ENCODE measurements around the gene DHH.

DNA sequence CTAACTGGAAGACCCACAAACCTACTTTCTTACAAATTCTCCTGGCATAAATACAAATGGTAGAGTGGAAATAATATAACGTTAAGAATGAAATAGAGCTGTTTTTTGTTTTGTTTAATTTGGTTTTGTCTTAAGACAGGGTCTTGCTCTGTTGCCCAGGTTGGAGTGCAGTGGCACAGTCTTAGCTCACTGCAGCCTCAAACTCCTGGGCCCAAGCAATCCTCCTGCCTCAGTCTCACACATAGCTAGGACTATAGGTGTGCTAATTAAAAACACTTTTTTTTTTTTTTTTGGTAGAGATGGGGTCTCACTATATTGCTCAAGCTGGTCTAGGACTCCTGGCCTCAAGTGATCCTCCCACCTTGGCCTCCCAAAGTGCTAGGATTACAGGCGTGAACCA lies 4.1 kb upstream of the DHH start:
- TF ChIP-seq, protein P1, sequence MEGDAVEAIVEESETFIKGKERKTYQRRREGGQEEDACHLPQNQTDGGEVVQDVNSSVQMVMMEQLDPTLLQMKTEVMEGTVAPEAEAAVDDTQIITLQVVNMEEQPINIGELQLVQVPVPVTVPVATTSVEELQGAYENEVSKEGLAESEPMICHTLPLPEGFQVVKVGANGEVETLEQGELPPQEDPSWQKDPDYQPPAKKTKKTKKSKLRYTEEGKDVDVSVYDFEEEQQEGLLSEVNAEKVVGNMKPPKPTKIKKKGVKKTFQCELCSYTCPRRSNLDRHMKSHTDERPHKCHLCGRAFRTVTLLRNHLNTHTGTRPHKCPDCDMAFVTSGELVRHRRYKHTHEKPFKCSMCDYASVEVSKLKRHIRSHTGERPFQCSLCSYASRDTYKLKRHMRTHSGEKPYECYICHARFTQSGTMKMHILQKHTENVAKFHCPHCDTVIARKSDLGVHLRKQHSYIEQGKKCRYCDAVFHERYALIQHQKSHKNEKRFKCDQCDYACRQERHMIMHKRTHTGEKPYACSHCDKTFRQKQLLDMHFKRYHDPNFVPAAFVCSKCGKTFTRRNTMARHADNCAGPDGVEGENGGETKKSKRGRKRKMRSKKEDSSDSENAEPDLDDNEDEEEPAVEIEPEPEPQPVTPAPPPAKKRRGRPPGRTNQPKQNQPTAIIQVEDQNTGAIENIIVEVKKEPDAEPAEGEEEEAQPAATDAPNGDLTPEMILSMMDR (IDR thresholded peaks at IDR 0.05; ENCODE audit: insufficient read depth, low read length, poor library complexity, severe bottlenecking): no peak
- no peak for TF ChIP-seq EZH2phosphoT487 (conservative IDR thresholded peaks at IDR 0.05; ENCODE audit: low read length)
